GM18951 (cell line): Measurements from ENCODE around the gene SYNDIG1.

Source experiments
- POLR2A ChIP-seq: IDR thresholded peaks from 4 replicates; pipeline ENCODE4 v1.6.1; 2011; ENCODE audit warnings: mild to moderate bottlenecking; ENCODE audit not compliant: insufficient read length, insufficient read depth; ENCODE audit errors: extremely low read depth
- in situ Hi-C: fragments of 300-500 bp; cut with MboI; formaldehyde crosslinking; loops from one replicate; pipeline ENCODE4 v1.12.0; 2022; ENCODE audit warnings: low sequenced_read_pairs, mixed read lengths, inconsistent platforms; ENCODE audit not compliant: unreplicated experiment

SYNDIG1 gene

DNA sequence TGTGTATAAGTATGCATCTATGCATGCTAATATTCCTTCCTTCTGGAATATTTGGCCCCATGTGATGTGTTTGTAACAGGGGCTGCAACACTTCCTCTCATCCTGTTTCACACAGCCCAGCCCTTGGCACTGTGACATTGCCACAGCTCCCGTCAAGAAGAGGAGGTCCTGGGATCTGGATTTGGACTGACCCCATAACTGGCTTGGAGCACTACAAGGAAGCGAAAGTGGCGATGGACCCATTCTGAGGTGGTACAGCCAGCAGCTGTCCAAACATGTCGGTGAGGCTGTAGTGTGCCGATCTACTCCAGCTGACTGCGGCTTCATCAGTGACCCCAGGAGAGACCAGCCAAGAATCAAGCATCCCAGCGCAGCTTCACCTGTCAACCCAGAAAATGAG lies 18.2 kb downstream of the SYNDIG1 start:
- TF ChIP-seq POLR2A = no peak
- in situ Hi-C loops = no loop called here

DNA sequence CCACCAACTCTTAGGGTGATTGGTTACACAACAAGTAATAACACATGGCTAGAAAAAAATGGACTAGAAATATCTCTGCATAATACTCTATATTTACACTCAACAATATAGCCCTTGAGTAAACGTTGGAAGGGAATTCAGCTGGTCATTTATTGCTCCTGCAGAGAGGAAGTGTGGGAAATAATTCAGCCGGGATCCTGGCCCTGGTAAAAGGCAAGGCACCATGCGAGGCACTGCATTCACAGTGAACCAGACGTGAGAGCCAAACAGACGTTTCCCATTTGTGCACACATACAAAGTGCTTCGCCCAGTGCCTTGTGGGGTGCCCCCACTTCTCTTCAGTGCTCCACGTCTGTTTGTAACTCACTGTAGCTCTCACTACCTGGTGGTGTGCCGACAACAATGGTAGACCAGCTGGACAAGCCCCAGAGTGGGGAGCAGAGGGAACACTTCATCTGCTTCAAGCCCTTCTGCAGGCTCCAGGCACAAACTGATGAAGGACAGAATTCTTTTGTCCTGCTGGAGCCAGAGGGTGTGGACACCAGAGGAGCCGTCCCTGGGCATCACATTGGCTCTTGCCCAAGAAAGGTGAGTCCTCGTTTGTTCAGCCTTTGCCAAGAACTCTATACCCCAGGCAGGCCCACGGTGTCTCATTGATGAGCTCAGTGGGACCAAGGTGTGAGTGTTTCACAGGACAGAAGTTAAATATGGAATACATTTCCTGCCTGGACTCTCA lies 18.8 kb downstream of the SYNDIG1 start:
- no peak for TF ChIP-seq POLR2A
- in situ Hi-C loops = no loop called here

DNA sequence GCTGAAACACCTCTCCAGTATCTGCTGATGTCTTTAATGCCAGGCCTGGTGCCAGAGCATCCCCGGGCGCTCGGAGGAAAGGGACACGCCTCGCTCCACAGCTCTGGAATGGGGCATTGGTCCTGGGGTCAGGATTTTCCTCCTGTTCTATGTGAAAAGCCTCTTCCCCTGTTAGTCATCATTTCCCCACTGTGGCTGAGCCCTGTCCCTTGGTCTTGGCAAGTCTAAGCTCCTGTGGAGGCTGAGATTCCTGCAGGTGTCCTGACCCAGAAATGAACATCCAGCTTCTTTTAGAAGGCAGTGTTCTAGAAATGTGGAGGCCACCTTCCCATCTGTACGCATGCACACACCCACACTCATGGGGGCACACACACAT lies 19.4 kb downstream of the SYNDIG1 start:
- in situ Hi-C loops = no loop called here

DNA sequence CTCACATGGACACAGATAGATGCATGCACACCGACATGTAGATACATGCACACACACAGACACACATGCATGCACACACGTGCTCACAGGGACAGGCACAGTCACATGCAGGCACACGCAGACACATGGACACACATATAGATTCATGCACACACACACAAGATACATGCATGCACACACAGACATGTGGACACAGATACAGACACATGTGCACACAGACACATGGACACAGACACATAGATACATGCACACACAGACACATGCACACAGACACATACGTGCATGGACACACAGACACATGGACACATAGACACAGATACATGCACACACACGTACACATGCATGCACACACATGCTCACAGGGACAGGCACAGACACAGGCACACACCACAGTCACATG lies 19.8 kb downstream of the SYNDIG1 start:
- in situ Hi-C loops = no loop called here

More for the DNA sequence above, 19.4 kb downstream of the SYNDIG1 start:
- TF ChIP-seq POLR2A = no peak

DNA sequence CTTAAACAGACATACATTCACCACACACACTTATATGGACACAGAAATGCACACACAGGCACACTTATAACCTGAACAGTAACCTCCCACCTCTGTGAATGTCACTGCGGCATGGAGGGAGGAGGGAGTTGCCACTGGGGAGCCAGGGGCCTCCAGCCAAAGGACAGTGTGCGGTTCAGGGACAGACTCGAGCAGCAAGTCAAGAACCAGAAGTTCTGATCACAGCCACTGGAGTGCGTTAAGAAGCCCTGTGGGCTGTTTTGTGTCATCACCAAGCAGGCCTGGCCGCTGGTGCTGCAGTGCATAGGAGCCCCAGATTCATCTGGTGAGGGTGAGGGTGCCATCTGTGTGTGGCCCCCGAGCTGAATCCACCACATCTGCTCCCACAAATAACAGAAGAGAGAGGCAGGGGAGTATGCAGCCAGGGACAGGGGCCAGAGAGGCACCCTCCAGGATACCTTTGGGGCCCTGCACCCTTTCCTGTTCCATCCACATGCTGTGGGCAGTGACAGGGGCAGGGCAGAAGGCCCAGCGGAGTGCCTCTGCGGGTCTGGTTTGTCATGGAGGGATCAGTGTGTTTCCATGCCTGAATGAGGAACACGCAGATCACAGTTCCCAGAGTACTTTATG lies 20.3 kb downstream of the SYNDIG1 start:
- no peak for TF ChIP-seq POLR2A
- in situ Hi-C loops = no loop called here

More for the DNA sequence above, 19.8 kb downstream of the SYNDIG1 start:
- TF ChIP-seq POLR2A = no peak

DNA sequence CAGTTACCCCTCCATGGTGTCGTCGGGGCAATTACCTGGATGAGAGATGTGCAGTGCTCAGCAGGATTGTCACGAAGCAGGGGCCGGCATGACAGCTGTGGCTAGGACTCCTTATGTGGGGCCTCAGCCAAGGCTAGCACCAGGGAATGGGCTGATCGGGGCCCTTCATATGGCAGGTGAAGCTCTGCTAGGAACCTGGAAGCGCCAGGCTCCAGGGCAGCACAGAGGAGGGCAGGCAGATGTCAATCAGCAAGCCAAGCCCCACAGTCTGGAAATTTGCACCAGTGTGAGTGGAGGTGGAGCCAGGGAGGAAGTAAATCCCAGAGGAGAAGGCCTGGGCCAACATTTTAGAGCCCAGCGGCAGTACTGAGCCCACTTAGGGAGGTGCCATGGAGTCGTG lies 21.2 kb downstream of the SYNDIG1 start:
- no peak for TF ChIP-seq POLR2A
- in situ Hi-C loops = no loop called here

DNA sequence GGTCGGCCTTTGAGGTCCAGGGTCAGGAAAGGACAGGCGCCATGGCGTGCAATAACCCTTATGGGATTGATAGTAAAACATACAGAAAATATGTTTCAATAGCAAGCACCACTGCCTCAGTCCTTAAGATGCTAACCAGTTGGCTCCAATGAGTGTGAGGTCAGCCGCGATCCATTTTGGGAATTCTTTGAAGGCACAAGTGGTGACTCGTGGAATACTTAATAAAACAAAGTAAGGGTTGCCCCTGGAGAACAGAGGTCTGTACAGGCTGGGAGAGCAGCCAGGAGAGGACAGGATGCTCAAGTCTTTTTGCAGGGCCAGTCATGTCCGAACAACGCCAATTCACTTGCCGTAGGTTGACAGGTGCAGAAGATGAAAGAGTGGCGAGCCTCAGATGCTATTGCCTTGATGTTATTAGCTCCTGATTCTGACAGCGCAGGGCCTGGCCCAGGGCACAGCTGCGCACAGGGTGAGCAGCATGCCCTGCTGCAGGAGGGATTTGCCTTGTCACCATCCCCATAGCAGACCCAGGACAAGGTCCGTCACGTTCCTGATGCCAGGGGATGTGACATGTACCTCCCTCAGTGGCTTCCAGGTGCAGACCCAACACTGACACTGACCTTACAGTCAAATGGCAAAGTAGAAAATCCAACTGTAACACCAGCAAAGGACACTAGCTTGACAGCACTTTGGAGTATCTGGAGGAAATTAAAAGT lies 21.8 kb downstream of the SYNDIG1 start:
- in situ Hi-C loops = no loop called here
- TF ChIP-seq POLR2A = no peak

DNA sequence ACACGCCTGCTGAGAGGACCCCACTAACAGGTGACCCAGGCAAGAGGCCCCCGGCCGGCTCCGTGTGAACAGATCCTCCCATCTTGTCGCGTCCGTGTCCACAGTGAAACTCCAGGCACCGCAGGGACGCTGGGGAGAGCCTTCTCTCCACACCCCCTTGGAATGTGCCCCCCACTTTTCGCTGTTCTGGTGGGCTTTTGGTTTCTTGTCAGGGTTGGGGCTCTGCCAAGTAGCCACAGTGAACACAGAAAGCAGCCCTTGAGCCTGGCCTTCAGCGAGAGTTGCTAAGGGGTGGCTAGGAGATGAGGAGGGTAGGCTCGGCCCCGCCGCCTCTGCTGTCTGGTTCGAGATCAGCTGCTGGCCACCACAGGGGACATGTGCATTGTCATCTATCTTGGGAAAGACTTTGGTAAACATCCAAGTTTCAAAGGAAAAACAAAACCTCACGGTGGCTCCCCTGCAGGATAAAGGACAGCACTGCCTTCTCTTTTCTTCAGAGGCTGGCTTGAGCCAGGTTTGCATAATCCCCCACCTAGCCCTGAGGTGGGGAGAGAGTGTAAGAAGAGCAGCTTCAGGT lies 22.7 kb downstream of the SYNDIG1 start:
- no peak for TF ChIP-seq POLR2A
- in situ Hi-C loops = no loop called here

DNA sequence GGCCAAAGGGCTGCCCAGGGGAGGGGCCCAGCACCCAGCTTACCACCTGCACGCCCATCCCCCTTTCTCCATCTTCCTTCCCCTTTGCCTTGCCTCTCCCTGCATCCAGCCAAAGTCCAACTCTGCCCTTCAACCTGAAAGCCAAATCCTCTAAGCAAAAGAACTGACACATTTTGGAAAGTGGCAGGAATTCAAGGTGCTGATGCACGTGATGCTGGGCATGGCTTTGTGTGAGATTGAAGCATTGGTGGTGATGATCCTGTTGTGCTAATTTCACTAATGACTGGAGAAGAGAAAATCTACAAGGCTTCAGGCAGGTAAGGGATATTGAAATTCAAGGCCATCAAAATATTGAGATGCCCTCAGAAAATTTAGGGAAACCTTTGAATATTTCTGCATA lies 23.3 kb downstream of the SYNDIG1 start:
- no peak for TF ChIP-seq POLR2A
- in situ Hi-C loops = no loop called here

DNA sequence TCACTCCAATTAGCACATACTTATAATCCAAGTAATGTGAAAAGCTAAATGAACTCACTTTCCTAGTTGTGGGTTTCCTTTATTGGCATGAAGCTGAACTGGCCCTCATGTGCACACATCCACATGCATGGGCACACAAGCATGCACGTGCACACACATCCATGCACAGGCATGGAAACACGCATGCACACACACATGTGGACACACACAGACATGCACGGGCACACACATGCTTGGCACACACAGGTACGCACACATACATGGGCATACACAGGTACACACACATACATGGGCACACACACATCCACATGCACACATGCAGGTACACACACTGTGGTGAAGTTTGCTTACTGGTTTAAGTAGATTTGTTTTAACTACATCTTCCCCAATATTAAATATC lies 23.8 kb downstream of the SYNDIG1 start:
- in situ Hi-C loops = no loop called here
- no peak for TF ChIP-seq POLR2A

DNA sequence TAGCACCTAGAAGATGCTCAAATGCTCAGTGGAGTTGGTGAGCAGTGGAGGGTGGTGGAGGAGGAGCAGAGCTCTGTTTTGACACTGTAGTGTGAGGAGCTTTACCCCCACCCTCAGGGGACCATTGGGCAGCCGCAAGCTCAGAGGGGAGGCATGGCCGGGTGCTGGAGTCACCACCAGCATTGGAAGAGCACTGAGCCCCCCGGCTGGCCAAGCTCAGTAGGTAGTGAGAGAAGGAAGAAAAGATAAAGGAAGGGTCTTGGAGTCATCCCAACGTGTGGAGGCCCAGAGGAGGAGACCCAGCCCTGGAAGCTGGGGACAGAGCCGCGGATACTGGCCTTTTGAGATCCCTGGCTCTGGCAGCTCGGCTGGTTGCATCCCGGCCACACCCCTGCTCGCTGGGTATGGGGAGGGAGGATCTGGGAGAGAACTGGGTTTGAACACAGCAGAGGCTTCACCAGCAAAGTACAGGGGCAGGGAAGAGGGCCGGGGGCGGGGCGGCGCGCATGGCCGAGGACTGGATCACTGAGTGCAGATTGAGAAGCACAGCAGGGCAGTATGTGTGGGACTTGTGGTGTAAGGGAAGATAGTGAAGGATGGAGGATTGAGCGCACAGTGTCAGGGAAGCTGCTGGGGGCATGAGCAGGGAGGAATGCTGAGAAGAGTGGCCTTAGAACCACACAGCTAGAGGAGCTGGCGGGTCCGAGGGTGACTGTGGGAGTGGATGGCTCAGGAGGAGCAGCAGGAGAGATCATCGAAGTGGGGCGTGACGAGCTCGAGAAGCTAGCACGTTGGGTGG lies 24.4 kb downstream of the SYNDIG1 start:
- no peak for TF ChIP-seq POLR2A
- in situ Hi-C loops = no loop called here

DNA sequence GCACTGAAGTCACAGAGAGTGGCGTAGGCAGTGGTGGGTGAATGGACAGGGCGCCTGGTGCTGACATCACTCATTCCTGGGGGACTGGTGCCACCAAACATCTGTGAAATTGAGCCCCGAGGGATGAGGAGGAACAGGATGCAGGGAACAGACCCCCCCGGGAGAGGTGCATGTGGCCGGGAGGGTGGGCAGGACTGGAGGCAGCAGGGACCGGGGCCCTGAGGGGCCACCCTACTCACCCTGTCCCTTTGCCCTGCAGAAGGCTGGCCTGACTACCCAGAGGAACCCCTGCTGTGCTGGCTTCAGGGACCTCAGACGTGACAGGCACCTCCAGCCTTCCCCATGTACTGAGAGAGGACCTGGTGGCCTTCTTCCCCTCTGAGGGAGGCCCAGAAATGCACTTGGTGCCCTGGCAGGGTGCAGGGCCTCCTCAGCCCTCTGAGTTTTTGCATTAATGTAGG lies 25.1 kb downstream of the SYNDIG1 start:
- in situ Hi-C loops = no loop called here
- no peak for TF ChIP-seq POLR2A

DNA sequence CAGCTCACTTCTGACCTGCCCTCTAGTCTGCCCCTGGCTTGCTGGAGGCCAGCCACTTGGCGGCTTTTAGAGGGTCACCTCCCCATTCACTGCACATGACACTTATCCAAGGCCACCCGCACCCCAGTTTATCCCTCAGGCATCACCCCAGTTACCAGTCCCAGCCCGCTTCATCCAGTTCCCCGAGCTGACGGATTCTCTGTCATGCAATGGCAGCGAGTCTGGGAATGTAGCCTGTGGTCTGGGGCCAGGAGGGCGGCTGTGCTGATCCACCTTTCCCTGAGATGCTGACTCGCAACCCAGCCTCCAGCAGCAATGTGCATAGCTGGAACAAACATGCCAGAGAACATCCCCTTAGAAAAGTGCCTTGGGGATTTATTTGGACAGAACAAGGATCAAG lies 25.8 kb downstream of the SYNDIG1 start:
- in situ Hi-C loops = no loop called here
- no peak for TF ChIP-seq POLR2A
